Measurements from ENCODE around the gene WBP1.

WBP1 gene

DNA sequence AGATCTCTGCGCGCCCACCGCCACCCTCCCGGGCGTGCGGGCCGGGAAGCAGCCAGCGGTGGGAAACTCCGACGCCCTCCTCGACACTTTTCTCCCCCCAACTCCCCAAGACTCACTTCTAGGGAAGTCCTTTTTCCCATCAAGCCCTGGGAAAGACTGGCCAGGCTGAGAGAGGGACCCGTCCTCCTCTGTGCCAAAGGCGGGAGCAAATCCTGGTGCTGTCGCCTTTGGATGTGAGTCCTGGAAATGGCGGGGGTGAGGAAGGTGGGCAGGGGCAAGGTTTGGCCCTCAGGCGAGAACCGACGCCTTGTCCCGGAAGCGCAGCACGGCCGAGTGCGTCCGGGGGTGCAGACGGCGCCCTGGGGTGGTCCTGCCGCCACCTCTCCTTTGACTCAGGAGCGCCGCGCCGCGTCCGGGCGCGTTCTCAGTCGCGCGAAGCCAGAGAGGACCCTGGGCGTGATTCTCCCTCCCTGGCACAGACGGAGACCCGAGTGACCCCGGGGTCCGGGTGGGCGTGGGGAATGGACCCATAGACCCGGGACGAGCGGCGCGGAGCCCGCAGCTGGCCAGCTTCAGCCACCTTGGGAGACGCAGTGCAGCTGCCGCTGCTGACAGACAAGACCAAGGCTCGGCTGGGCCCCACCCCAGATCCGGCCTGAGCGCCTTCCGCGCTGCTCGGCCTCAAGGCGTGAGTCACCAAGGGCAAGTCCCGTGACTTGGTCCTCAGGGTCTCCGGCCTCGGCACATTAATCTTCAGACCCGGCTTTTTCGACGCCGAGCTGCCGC lies 44.7 kb downstream of the WBP1 start:
- no peak for DNase-seq (ENCODE audit: low read depth in 2 of 2)

- no peak for DNase-seq (ENCODE audit: low read depth in 2 of 2)
These were observed 45.6 kb downstream of the WBP1 start for GRCh38 chr2:74503506-74504475.

- DNase-seq (ENCODE audit: low read depth in 2 of 2), result no peak
These were observed 46.4 kb downstream of the WBP1 start for GRCh38 chr2:74504591-74504990.

DNA sequence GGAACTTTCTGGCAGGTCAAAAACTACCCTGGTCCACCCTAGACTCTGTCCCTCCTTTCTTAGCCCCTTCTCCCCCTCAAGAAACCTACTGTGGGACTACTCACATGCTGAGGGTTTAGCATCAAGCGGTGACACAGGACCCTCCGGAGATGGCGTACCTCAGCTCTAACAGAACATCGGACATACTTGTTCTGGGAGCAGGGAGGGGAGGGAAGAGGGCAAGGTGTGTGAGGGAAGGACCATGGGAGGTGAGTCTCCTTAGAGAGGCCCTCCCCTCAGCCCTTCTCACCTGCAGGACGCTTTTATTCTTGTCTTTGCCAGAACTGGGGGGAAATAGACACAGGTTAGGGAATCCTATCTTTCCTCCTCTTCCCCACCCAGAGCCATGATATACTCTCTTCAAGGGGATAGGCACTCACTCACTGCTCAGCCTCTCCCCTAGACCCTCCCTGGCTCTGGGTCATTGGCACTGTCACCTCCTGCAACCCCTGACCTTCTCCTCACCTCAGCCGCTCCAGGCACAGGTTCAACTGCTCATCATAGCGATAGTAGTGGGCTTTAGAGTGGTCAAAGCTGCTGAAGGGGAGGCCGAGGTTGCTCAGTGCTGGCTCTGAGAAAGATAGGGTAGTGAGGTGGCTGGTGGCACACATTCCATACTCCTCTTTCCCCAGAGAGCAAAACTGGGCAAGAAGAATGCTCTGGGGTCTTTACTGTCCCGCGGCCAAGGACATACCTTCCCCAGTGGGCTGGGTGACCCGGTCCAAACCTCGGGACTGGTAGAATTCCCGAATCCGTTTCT lies 47.4 kb downstream of the WBP1 start:
- DNase-seq (ENCODE audit: low read depth in 2 of 2), result no peak

DNA sequence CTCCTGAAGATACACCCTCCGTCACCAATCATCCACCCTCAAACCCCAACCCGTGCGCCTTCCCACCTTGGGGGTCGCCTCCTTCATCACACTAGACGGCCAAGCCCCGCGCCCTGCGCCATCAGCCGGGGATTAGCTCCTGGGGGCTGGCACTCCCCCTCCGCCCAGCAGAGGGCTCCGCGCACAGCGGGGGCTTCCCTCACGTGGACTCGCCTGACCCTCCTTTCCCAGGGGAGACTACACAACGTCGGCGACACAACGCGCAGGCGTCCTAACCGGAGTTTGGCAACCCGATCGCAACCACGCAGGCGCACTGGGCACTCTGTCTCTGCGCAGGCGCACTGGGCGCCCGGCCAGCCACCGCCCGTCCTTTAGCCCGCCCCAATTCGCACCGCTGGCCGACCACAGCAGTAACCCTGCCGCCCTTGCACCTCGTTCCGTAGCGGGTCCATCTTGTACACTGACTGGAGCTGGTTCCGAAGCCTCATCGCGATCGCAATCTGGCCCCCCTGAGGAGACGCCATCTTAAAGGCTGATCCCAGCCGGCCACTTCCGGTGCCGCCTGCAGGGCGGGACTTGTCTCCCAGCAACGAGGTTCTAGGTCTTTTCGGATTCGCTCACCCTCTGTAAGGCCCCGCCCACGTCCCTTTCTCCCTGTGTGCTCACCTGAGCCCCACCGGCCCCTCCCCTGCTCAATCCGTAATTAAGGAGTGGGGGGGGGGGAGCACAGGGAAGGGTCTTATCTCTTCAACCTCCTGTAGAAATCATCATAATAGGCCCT lies 49.1 kb downstream of the WBP1 start, which contains the start of gene PCGF1:
TSS of gene PCGF1 (minus strand) at position 551 of the 781 bp plus-strand sequence. CDS start at position 524, 27 bp downstream.
- peak; percentile 97 to 99 for DNase-seq (ENCODE audit: low read depth in 2 of 2)

DNA sequence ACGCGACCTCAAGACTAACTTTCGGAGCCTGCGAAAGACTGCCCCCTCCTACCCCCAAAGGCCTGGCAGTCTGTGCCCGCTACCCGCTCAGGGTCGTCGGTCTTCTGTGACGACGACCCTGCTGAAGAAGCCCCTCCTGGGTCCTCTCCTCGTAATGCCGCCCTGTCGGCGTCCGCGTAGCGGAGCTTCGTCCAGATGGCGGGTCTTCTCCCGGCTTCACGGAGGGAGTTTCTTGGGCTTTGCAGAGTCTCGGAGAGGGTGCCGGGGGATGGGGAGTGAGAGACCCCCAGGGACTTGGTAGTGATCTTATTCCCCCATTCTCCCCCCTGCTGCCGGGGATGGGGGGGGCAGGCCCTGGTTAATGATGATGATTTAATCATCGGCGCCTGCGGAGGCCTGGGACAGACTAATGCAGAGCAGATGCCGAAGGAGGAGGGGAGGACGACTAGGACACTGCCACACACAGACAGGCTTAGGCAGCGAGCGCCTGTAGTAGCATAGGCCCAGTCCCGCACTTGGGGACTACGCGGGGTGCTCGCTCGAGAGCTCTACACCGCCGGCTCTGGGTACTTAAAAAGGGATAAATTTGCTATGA lies 49.8 kb downstream of the WBP1 start:
- DNase-seq (ENCODE audit: low read depth in 2 of 2), result no peak

GRCh38 chr2:74510272-74510671 lies 52.0 kb downstream of the WBP1 start:
- DNase-seq (ENCODE audit: low read depth in 2 of 2), result no peak

Measured in stimulated activated CD8-positive, alpha-beta memory T cell treated with anti-CD3 and anti-CD28 coated beads, Interleukin-2, amount 100 ng/mL, for 1 hour (primary cell).